Measurements from ENCODE around the gene TMEM250. TPM values are rescaled to one million over a fixed set of nuclear protein-coding genes. Genes with fewer than 3 reads are reported as not detected.

The TMEM250 gene
- total and polyA plus RNA-seq, 10 donors, result 10.7 to 31.3 (median 25.8) TPM

DNA sequence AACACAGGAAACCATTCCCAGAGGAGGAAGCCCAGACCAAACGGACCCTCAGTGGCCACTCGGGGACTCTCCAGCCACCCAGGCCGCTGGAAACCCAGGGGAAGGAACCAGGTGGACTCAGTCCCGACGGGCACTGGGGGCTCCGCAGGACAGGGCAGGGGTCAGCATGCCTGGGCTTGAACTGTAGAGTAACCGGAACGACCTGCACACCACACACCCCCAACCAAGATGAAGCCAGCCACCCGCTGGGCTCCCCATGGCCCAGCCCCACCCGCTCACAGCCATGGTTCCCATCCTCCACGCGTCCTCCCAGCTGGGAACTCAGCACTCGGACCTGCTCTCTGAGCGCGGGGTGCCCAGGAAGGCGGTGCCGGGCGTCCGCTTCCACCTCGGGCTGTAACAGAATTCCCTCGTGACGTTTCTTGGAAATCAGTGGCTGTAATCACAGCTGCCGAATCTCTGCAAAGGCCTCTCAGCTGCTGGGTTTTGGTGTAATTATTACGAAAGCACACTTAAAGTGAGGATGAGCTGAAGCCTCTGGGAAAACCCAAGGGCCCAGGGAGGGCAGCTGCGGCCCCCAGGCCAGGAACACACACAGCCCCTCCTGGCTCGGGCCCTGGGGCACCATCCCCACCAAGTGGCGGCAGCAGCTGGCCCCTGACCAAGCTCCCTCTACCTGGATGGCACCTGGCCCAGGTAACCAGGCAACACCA lies 37.4 kb downstream of the TMEM250 start:
- intact Hi-C loops (cut with DNase I; ENCODE audit: low total_unique reads), result no loop called here
- WGBS, 5 donors, result 68 to 77% (median 73%) methylated on average over 19 to 27 of the region's 27 CpGs
- TF ChIP-seq POLR2AphosphoS5 (IDR thresholded peaks at IDR 0.05), result no peak
- TF ChIP-seq, protein P1, sequence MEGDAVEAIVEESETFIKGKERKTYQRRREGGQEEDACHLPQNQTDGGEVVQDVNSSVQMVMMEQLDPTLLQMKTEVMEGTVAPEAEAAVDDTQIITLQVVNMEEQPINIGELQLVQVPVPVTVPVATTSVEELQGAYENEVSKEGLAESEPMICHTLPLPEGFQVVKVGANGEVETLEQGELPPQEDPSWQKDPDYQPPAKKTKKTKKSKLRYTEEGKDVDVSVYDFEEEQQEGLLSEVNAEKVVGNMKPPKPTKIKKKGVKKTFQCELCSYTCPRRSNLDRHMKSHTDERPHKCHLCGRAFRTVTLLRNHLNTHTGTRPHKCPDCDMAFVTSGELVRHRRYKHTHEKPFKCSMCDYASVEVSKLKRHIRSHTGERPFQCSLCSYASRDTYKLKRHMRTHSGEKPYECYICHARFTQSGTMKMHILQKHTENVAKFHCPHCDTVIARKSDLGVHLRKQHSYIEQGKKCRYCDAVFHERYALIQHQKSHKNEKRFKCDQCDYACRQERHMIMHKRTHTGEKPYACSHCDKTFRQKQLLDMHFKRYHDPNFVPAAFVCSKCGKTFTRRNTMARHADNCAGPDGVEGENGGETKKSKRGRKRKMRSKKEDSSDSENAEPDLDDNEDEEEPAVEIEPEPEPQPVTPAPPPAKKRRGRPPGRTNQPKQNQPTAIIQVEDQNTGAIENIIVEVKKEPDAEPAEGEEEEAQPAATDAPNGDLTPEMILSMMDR (IDR thresholded peaks at IDR 0.05 in 8 of 11, conservative IDR thresholded peaks at IDR 0.05 in 3 of 11), result no peak
- TF ChIP-seq POLR2A (IDR thresholded peaks at IDR 0.05), result no peak
- H3K27me3 ChIP-seq (replicated peaks in 1 of 7), result no peaks in the 10 kb centered on the region
- H3K36me3 ChIP-seq, result peaks cover 0 to 33% (median 0%) of the 10 kb centered on the region in 6 donors
- no peaks in the 10 kb centered on the region for H3K9me3 ChIP-seq
- peak overlapping the region in 6 of 8 donors; percentile 20 to 63 (median 38) for H3K27ac ChIP-seq
- DNase-seq, result peak; percentile 73
- H3K4me1 ChIP-seq, result peaks cover 24 to 97% (median 60%) of the 10 kb centered on the region in 6 donors
- peak overlapping the region in 1 of 8 donors; percentile 7 for H3K4me3 ChIP-seq

DNA sequence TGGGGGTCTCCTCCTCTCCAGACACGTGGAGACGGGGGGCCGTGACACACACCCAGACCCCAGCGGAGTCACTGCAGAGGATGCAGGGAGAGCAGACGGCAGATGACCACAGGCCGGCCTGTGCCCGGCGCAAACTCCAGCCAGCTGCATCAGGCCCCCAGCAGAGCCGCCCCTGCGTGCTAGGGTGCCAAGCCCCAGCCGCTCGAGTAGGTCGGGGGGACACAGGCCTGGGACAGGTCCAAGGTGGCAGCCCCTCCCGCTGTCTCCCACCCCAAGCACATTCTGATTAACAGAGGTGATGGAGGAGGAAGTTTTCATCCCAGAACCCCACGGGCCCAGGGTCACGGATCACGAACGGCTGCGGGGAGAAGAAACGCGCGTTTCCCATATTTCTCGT lies 38.0 kb downstream of the TMEM250 start:
- intact Hi-C loops (cut with DNase I; ENCODE audit: low total_unique reads), result no loop called here
- WGBS, 5 donors, result 72 to 80% (median 75%) methylated on average over 17 to 23 of the region's 23 CpGs
- DNase-seq, result no peak
- Histone ChIP-seq H3K4me3 (peak overlapping the region in 1 of 8 donors; percentile 7), H3K27me3 (replicated peaks in 1 of 7) (no peaks in the 10 kb centered on the region), H3K27ac (peak overlapping the region in 5 of 8 donors; percentile 27 to 63 (median 38)), H3K36me3 (peaks cover 0 to 33% (median 0%) of the 10 kb centered on the region in 6 donors), H3K4me1 (peaks cover 19 to 97% (median 60%) of the 10 kb centered on the region in 6 donors), H3K9me3 (no peaks in the 10 kb centered on the region)
- TF ChIP-seq, protein P1 (IDR thresholded peaks at IDR 0.05 in 8 of 11, conservative IDR thresholded peaks at IDR 0.05 in 3 of 11), result no peak
- TF ChIP-seq POLR2AphosphoS5 (IDR thresholded peaks at IDR 0.05), result no peak
- TF ChIP-seq POLR2A (IDR thresholded peaks at IDR 0.05), result no peak

DNA sequence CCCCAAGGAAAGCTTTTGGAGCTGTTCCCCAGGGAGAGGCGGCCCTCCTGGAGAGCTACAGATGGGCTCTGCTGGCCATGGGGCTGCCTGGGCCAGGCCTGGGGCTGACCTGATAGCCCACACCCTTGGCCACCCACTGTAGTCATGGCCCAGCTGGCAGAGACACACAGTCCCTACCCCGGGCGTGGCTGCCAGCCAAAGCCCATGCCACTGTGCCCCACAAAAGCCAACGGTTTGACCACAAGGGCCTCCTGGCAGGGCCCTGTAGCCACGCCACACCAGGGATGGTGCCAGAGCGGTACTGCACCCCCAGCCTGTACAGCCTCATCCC lies 38.8 kb downstream of the TMEM250 start:
- TF ChIP-seq, protein P1 (IDR thresholded peaks at IDR 0.05 in 8 of 11, conservative IDR thresholded peaks at IDR 0.05 in 3 of 11), result no peak
- no peak for TF ChIP-seq POLR2AphosphoS5 (IDR thresholded peaks at IDR 0.05)
- no peak for TF ChIP-seq POLR2A (IDR thresholded peaks at IDR 0.05)
- H3K4me3 ChIP-seq, result no peak overlapping the region
- H3K9me3 ChIP-seq, result no peaks in the 10 kb centered on the region
- peak overlapping the region in 6 of 8 donors; percentile 0 to 65 (median 22) for H3K27ac ChIP-seq
- DNase-seq, result peak; percentile 70
- intact Hi-C loops (cut with DNase I; ENCODE audit: low total_unique reads), result no loop called here
- 39 to 90% (median 54%) methylated on average over 2 to 6 of the region's 6 CpGs for WGBS, 5 donors
- peaks cover 15 to 98% (median 62%) of the 10 kb centered on the region in 6 donors for H3K4me1 ChIP-seq
- H3K27me3 ChIP-seq (replicated peaks in 1 of 7), result no peaks in the 10 kb centered on the region
- peaks cover 0 to 41% (median 0%) of the 10 kb centered on the region in 6 donors for H3K36me3 ChIP-seq

DNA sequence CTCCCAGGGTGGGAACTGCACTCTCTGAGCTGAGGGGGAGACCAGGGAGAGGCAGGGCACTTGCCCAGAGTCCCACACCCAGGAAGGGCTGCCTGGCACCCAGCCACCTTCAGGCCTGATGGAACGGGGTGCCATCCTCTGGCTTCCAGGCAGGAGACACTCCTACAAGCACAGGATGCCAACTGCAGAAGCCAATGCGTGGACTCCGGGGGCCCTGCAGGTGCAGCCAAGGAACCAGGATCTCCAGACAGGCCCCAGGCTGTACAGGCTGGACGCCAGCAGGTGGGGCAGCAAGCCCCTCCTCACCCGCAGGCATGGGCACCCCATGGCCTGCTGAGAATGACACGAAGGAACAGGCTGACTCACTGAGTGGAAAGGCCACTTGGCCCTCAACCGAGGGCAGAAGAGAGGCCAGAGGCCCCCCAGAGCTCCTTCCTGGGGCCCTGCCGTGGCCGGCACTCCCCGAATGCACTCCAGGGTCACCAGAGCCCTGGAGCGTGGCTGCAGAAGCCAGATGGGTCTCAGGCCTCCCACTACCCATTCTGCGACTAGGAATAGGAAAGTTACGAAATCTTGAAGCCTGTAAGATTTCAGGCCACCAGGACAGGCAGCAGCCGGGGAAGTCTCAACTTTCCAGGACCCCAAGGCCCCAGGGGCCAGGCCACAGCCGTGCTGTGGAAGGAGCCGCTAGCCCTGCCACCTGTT lies 39.3 kb downstream of the TMEM250 start:
- no peak for DNase-seq
- intact Hi-C loops (cut with DNase I; ENCODE audit: low total_unique reads), result no loop called here
- Histone ChIP-seq H3K27ac (peak overlapping the region in 6 of 8 donors; percentile 0 to 65 (median 22)), H3K27me3 (replicated peaks in 1 of 7) (no peaks in the 10 kb centered on the region), H3K9me3 (no peaks in the 10 kb centered on the region), H3K36me3 (peaks cover 0 to 45% (median 0%) of the 10 kb centered on the region in 6 donors), H3K4me1 (peaks cover 15 to 96% (median 64%) of the 10 kb centered on the region in 6 donors), H3K4me3 (no peak overlapping the region)
- WGBS, 5 donors, result 28 to 73% (median 44%) methylated on average over 9 to 16 of the region's 16 CpGs
- TF ChIP-seq POLR2AphosphoS5 (IDR thresholded peaks at IDR 0.05), result no peak
- TF ChIP-seq POLR2A (IDR thresholded peaks at IDR 0.05), result no peak
- TF ChIP-seq, protein P1 (IDR thresholded peaks at IDR 0.05 in 8 of 11, conservative IDR thresholded peaks at IDR 0.05 in 3 of 11), result no peak
